ENCODE data around the gene SPZ1. TPM values are rescaled to one million over a fixed set of nuclear protein-coding genes. Genes with fewer than 3 reads are reported as not detected.
"Not testable (repeated sequence)": the region's sequence is repeated elsewhere in the genome, so short reads cannot be mapped to it uniquely, and the experiment has no call there.

The SPZ1 gene
- total RNA-seq, 2 donors from 2014 or later = not detected

DNA sequence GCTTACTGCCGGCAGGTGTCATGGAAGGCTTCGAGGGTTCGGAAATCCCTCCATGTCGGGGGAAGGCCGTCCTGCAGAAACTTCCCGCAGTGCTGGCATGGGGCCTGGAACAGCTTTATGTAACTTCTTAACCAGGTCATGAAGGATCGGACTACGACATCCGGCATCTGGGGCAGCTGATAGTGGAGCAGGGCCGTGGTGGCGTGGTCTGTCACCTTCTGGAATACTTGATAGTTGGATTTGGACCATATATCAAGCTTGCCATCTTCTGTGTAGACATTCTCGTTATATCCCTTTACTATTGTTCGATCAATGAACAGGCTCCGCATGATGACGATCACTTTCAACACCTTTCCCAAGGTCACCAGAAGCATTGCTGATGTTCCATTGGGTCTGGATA, 31.2 kb downstream of the SPZ1 start:
- H3K27me3 Mint-ChIP-seq; H3K27ac Mint-ChIP-seq; H3K36me3 Mint-ChIP-seq; H3K9me3 Mint-ChIP-seq; H3K4me3 Mint-ChIP-seq; DNase-seq (ENCODE audit: low spot score); H3K4me1 Mint-ChIP-seq (ENCODE audit: low read depth in 2 of 2): not testable (repeated sequence)
- peak in 1 of 2 donors; percentile 40 for ATAC-seq

DNA sequence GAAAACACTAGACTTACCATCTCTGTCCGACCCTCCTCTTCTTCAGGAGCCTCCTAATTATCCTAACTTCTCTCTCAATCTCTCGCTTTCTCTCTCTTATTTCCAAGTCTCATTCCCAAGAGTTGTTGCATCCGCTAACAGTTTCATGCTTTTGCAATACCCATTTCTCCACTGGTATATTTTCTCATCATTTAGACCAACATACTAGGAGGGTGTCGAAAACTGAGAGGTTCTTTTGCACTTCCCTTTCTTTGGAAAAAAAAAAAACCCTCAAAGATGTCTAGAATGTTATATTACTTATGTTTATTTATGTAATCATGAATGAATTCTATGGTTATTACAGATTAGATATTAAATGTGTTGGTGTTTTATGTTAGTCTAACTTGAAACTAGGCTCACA, 35.9 kb downstream of the SPZ1 start:
- no peaks in the 10 kb centered on the region for H3K4me1 Mint-ChIP-seq (ENCODE audit: low read depth in 2 of 2)
- DNase-seq (ENCODE audit: low spot score) (no peak), ATAC-seq (no peak)
- no peak overlapping the region for H3K27ac Mint-ChIP-seq
- peaks cover 0 to 5% of the 10 kb centered on the region in 2 donors for H3K27me3 Mint-ChIP-seq
- no peaks in the 10 kb centered on the region for H3K9me3 Mint-ChIP-seq
- H3K36me3 Mint-ChIP-seq = no peaks in the 10 kb centered on the region
- no peak overlapping the region for H3K4me3 Mint-ChIP-seq

GRCh38 chr5:80357671-80358070, 37.9 kb downstream of the SPZ1 start:
- no peak overlapping the region for H3K4me3 Mint-ChIP-seq

DNA sequence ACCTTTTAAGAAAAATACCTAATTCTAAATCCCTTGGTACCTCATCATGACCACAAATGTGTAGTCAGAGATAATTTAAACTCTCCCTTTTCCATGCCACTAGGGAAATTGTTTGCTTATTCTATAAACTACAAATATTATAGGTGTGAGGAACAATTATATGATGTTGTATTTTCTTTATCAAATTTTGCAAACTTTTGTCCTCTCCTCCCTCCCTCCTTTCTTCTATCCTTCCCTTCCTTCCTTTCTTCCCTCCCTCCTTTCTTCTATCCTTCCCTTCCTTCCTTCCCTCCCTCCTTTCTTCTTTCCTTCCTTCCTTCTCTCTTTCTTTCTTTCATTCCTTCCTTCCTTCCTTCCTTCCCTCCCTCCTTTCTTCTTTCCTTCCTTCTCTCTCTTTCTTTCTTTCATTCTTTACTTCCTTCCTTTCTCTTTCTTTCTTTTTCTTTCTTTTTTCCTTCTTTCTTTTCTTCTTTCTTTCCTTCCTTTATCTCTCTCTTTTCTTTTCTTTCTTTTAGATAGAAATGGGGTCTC, 41.2 kb downstream of the SPZ1 start:
- no peaks in the 10 kb centered on the region for H3K4me1 Mint-ChIP-seq (ENCODE audit: low read depth in 2 of 2)
- H3K4me3 Mint-ChIP-seq = no peak overlapping the region
- peaks cover 9 to 12% of the 10 kb centered on the region in 2 donors for H3K27me3 Mint-ChIP-seq
- ATAC-seq (no peak), DNase-seq (ENCODE audit: low spot score) (no peak)
- no peak overlapping the region for H3K27ac Mint-ChIP-seq
- no peaks in the 10 kb centered on the region for H3K36me3 Mint-ChIP-seq
- no peaks in the 10 kb centered on the region for H3K9me3 Mint-ChIP-seq

More at GRCh38 chr5:80357671-80358070, 37.9 kb downstream of the SPZ1 start:
- Mint-ChIP-seq H3K36me3 (no peaks in the 10 kb centered on the region), H3K9me3 (no peaks in the 10 kb centered on the region), H3K27me3 (peaks cover 0 to 5% of the 10 kb centered on the region in 2 donors), H3K27ac (no peak overlapping the region), H3K4me1 (ENCODE audit: low read depth in 2 of 2) (no peaks in the 10 kb centered on the region)
- no peak for ATAC-seq
- no peak for DNase-seq (ENCODE audit: low spot score)

DNA sequence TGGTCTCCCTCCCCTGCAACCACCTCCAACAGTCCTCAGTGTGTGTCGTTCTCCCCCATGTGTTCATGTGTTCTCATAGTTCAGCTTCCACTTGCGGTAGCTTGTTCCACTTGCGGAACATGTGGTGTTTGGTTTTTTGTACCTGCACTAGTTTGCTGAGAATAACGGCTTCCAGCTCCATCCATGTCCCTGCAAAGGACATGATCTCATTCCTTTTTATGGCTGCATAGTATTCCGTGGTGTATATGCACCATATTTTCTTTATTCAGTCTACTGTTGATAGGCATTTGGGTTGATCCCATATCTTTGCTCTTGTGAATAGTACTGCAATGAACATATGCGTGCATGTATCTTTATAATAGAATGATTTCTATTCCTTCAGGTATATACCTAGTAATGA, 45.1 kb downstream of the SPZ1 start:
- no peaks in the 10 kb centered on the region for H3K9me3 Mint-ChIP-seq
- DNase-seq (ENCODE audit: low spot score) = no peak
- H3K4me1 Mint-ChIP-seq (ENCODE audit: low read depth in 2 of 2) = no peaks in the 10 kb centered on the region
- no peak overlapping the region for H3K27ac Mint-ChIP-seq
- no peak overlapping the region for H3K4me3 Mint-ChIP-seq
- H3K27me3 Mint-ChIP-seq = peaks cover 9 to 18% of the 10 kb centered on the region in 2 donors
- no peak for ATAC-seq
- H3K36me3 Mint-ChIP-seq = no peaks in the 10 kb centered on the region

GRCh38 chr5:80368661-80369480, 49.1 kb downstream of the SPZ1 start:
- Mint-ChIP-seq H3K4me1 (ENCODE audit: low read depth in 2 of 2) (no peaks in the 10 kb centered on the region), H3K27ac (no peak overlapping the region), H3K36me3 (no peaks in the 10 kb centered on the region), H3K4me3 (no peak overlapping the region), H3K9me3 (no peaks in the 10 kb centered on the region), H3K27me3 (peaks cover 25 to 41% of the 10 kb centered on the region in 2 donors)
- DNase-seq (ENCODE audit: low spot score) = no peak
- ATAC-seq = no peak

DNA sequence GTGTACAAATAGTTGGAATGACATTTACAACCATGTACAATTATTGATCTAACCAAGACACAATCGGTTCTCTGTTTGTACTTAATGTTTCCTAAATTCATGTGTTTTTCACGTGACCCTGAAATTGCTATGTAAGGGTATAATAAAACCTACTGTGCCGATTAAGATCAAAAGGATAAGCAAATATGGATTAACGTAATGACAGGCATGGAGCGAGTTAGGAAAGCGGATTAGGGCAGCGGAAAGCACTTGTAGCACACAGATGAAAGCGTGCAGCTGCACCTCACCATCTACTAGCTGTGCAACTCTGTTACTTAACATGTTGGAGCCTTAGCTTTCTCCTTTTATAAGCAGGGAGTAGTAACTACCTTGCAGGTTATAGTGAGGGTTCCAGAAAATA, 49.7 kb downstream of the SPZ1 start:
- Mint-ChIP-seq H3K27me3 (peaks cover 25 to 41% of the 10 kb centered on the region in 2 donors), H3K27ac (no peak overlapping the region), H3K9me3 (no peaks in the 10 kb centered on the region), H3K4me3 (no peak overlapping the region), H3K4me1 (ENCODE audit: low read depth in 2 of 2) (no peaks in the 10 kb centered on the region), H3K36me3 (no peaks in the 10 kb centered on the region)
- DNase-seq (ENCODE audit: low spot score) = no peak
- ATAC-seq = no peak

- no peaks in the 10 kb centered on the region for H3K4me1 Mint-ChIP-seq (ENCODE audit: low read depth in 2 of 2)
- no peaks in the 10 kb centered on the region for H3K9me3 Mint-ChIP-seq
- H3K27ac Mint-ChIP-seq = no peak overlapping the region
- DNase-seq (ENCODE audit: low spot score) (no peak), ATAC-seq (no peak)
- no peak overlapping the region for H3K4me3 Mint-ChIP-seq
- no peaks in the 10 kb centered on the region for H3K36me3 Mint-ChIP-seq
- peaks cover 20 to 33% of the 10 kb centered on the region in 2 donors for H3K27me3 Mint-ChIP-seq
Measured at GRCh38 chr5:80370390-80370789, 50.6 kb downstream of the SPZ1 start.

Other genes starting within 250 kb of the SPZ1 start
- gene SERINC5, start 64.0 kb upstream of the SPZ1 start, total RNA-seq = 1 to 10 TPM; 6.4 to 7.4 TPM
- 10 to 100 TPM; 19.3 to 25.6 TPM for gene ZFYVE16, start 88.1 kb downstream of the SPZ1 start, total RNA-seq
- under 1 TPM in 1 of 2 donors, not detected in 1; 0.12 TPM for gene FAM151B, start 168.1 kb downstream of the SPZ1 start, total RNA-seq

Measured in natural killer cell treated with Interleukin-12 subunit alpha and Interleukin-12 subunit beta and Interleukin-15 and Interleukin-18, amount 100 ng/mL, for 72 hours (primary cell).